ENCODE data around the gene KIZ. TPM values are rescaled to one million over a fixed set of nuclear protein-coding genes. Genes with fewer than 3 reads are reported as not detected.
A peak's percentile ranks its signal among the peaks of the same experiment; 100 is the strongest.

Gene KIZ
- total RNA-seq, 4 donors from 2014 or later, result 46.7 to 73.0 (median 48.6) TPM

- Histone ChIP-seq H3K36me3 (no peaks in the 10 kb centered on the region), H3K4me1 (peaks cover 14 to 20% of the 10 kb centered on the region in 2 donors), H3K4me3 (replicated peaks in 1 of 3) (no peak overlapping the region), H3K27ac (no peak overlapping the region), H3K9me3 (no peaks in the 10 kb centered on the region), H3K27me3 (peaks cover 29% of the 10 kb centered on the region)
- no peak for DNase-seq
- intact Hi-C loops (cut with DNase I), result no loop called here
- TF ChIP-seq POLR2A (IDR thresholded peaks at IDR 0.05) (no peak), CTCF (IDR thresholded peaks at IDR 0.05) (no peak)
- 40 to 42% methylated on average over 10 of the region's 10 CpGs for WGBS, 2 donors
These were observed 29.4 kb upstream of the KIZ start for GRCh38 chr20:21096321-21097043.

DNA sequence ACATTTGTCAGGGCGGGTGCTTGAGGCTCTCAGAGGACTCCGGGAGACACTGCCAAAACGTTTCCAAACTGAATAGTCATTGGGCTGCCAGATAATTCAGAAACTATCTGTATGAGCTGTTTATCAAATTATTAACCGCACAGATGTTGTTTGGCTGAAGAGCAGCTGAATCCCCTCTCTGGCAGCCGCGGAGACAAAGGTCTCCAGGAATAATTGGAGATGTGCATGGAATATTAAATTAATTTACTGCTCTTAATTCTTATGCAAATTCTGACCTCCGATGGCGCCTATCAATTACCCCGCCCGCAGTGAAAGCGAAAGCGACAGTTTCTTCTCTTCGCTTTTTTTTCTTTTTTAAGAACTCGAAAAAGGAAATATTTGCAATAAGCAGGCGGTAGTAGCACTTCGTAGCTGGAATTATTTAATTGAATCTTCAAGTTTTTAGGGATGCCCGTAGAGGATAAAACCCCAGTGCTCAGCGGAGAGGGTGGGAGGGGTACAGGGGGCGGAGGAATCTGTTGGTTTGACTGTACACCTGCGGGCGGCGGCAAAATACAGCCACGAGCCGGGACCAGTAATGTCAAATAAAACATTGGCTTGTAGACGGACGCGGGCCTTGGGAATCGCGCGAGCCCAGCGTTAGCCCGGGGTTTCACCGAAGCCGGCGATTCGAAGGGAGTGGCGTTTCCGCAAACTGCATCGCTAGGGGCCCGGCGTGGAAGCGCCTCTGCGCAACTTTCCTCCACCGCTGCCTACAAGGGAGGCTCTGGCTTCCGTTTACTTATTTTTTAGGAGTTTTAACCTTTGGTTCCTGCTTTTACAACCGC lies 25.9 kb upstream of the KIZ start:
- peak overlapping the region in 2 of 3 donors; percentile 11 to 18 for H3K4me3 ChIP-seq (replicated peaks in 1 of 3)
- whole genome bisulfite sequencing, 2 donors, result 8 to 10% methylated on average over 46 of the region's 46 CpGs
- H3K27ac ChIP-seq, result no peak overlapping the region
- no peaks in the 10 kb centered on the region for H3K36me3 ChIP-seq
- peaks cover 54% of the 10 kb centered on the region for H3K27me3 ChIP-seq
- DNase-seq, result peak in 1 of 2 donors; percentile 14
- no peaks in the 10 kb centered on the region for H3K9me3 ChIP-seq
- H3K4me1 ChIP-seq, result peaks cover 26 to 38% of the 10 kb centered on the region in 2 donors
- no peak for TF ChIP-seq POLR2A (IDR thresholded peaks at IDR 0.05)
- TF ChIP-seq CTCF (IDR thresholded peaks at IDR 0.05), result no peak
- intact Hi-C loops (cut with DNase I), result no loop called here

GRCh38 chr20:21100578-21101452 lies 25.1 kb upstream of the KIZ start:
- DNase-seq, result no peak
- intact Hi-C loops (cut with DNase I), result no loop called here
- 5 to 8% methylated on average over 62 to 63 of the region's 64 CpGs for WGBS, 2 donors
- H3K4me1 ChIP-seq, result peaks cover 30 to 45% of the 10 kb centered on the region in 2 donors
- peak overlapping the region in 1 of 3 donors; percentile 18 for H3K4me3 ChIP-seq (replicated peaks in 1 of 3)
- no peaks in the 10 kb centered on the region for H3K36me3 ChIP-seq
- no peak for TF ChIP-seq POLR2A (IDR thresholded peaks at IDR 0.05)
- H3K27me3 ChIP-seq, result peaks cover 63% of the 10 kb centered on the region
- no peak overlapping the region for H3K27ac ChIP-seq
- no peaks in the 10 kb centered on the region for H3K9me3 ChIP-seq

DNA sequence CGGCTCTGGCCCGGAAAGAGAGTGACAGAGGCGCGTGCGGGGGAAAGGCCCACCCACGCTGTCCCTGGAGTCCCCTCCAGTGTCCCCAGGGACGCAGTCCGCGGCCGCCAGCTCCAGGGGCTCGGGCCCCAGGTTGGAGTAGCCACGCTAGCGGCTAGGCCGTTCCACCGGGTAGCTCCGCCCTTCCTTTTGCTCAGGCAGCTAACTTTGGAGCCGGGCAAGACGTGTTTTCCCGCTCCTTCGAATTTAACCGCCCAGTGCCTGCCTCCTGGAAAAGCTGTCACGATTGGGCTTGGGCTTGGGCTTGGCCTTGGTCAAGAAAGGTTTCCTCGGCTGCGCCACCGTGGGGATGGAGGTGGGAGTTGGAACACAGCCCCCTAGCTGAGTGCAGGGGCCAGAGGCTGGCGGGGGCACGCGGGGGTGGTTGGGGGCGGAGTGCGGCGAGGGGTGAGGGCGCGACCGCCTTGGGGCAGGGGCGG lies 24.4 kb upstream of the KIZ start:
- Histone ChIP-seq H3K4me3 (replicated peaks in 1 of 3) (peak overlapping the region in 1 of 3 donors; percentile 18), H3K9me3 (no peaks in the 10 kb centered on the region), H3K4me1 (peaks cover 30 to 50% of the 10 kb centered on the region in 2 donors), H3K27me3 (peaks cover 70% of the 10 kb centered on the region), H3K36me3 (no peaks in the 10 kb centered on the region), H3K27ac (no peak overlapping the region)
- intact Hi-C loops (cut with DNase I), result no loop called here
- DNase-seq, result peak in 1 of 2 donors; percentile 6
- TF ChIP-seq CTCF (IDR thresholded peaks at IDR 0.05) (no peak), POLR2A (IDR thresholded peaks at IDR 0.05) (no peak)
- 4 to 7% methylated on average over 5 to 31 of the region's 35 CpGs for WGBS, 2 donors
